Activated CD8-positive, alpha-beta memory T cell treated with anti-CD3 and anti-CD28 coated beads, Interleukin-2, amount 50 U/mL, for 24 hours (primary cell): Measurements from ENCODE around the gene FBXO27.
"Not testable (repeated sequence)": the region's sequence is repeated elsewhere in the genome, so short reads cannot be mapped to it uniquely, and the experiment has no call there.

Experiments
- DNase-seq: peaks from one replicate; pipeline ENCODE4 v3.0.0-alpha.2; 2020; ENCODE audit errors: extremely low read depth

Gene FBXO27

DNA sequence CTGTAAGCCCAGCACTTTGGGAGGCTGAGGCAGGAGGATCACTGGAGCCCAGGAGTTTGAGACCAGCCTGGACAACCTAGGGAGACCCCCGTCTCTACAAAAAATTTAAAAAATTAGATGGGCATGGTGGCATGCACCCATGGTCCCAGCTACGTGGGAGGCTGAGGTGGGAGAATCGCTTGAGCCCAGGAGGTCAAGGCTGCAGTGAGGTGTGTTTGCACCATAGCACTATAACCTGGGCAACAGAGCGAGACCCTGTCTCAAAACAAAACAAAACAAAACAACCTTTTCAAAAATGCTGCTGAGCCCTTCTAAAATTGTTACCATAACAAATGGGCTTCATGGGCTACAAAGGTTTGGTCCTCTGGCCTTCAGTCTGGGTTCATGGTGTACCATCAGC, 43.7 kb downstream of the FBXO27 start:
- DNase-seq = not testable (repeated sequence)

DNA sequence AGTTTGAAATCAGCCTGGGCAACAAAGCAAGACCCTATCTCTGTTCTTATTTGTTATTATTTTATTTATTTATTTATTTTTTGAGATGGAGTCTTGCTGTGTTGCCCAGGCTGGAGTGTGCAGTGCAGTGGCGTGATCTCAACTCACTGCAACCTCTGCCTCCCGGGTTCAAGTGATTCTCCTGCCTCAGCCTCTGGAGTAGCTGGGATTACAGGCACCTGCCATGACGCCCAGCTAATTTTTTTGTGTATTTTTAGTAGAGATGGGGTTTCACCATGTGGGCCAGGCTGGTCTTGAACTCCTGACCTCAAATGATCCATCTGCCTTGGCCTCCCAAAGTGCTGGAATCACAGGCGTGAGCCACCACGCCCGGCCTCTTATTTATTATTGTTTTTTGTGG, 44.6 kb downstream of the FBXO27 start:
- DNase-seq = not testable (repeated sequence)

DNA sequence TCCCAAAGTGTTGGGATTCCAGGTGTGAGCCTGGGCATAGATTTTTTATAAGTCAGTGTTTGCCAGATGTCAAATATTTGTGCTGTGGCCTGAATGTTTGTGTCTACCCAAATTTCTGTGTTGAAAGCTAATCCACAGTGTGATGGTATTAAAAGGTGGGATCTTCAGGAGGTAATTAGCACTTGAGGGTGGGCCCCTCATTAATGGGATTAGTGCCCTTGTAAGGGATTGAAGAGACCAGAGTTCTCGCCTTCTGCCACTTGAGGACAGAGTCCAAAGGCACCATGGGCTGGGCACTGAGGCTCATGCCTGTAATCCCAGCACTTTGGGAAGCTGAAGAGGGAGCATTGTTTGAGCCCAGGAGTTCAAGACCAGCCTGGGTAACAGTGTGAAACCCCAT, 47.1 kb downstream of the FBXO27 start:
- DNase-seq = no peak

DNA sequence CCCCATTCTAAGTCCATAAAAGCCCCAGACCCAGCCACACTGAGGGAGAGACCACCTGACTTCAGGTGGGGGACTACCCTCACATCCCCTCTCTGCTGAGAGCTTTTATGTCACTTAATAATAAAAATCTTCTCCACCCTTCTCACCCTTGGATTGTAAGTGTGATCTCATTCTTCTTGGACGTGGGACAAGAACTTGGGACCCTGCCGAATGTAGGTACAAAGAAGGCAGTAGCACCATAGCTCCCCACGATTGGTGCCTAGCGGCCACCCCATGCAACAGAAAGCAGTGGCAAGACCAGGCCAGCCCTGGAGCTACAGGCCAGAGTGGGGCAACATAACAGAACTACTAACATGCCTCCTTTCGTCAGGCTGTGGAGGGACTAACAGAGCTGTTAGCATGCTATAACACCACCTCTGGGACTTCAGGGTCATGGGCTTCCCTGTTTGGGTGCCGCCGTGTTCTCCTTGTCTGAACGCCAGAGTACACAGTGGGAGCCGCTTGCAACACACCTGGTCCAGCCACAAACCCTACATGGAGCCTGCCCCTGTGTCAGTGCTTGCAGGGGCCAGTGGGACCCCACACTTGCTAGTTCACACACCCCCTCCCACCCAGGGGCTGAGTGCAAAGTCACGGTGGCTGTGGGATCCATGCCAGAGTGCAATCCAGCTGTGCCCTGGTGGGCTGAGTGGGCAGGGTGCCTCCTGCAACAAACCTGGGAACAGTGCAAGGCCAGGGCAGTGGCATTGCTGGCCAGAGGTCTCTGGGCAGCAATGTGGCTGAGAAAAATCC, 51.6 kb downstream of the FBXO27 start:
- DNase-seq = no peak

DNA sequence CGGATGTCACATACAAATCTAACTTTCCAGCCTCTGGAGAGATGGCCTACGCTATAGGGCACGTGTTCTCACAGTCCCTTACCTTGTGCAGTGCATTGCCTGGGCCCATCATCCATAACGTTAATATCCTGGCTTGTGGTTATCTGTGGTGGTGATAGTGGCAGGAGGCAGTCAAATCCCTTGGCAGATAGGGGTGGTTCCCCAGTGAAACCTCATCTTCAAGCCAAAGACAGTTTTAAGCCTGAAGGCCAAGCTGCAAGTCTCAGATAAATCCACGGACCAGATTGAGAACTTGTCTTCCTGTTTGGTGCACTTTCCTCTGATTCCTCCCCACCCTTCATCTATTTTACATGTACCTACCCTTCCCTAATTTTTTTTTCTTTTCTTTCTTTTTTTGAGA, 52.5 kb downstream of the FBXO27 start:
- DNase-seq = no peak

DNA sequence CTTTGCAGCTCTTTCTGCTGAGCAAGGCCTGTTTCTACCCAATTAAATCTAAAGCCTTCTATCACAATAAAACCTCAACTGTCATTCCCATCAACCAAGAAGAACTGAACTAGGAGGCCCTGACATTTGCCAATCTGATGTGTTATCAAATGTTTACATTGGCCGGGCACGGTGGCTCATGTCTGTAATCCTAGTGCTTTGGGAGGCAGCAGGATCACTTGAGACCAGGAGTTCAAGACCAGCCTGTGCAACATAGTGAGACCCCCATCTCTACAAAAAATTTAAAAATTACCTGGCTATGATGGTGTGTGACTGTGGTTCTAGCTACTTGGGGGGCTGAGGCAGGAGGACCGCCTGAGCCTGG, 54.0 kb downstream of the FBXO27 start:
- DNase-seq = no peak

DNA sequence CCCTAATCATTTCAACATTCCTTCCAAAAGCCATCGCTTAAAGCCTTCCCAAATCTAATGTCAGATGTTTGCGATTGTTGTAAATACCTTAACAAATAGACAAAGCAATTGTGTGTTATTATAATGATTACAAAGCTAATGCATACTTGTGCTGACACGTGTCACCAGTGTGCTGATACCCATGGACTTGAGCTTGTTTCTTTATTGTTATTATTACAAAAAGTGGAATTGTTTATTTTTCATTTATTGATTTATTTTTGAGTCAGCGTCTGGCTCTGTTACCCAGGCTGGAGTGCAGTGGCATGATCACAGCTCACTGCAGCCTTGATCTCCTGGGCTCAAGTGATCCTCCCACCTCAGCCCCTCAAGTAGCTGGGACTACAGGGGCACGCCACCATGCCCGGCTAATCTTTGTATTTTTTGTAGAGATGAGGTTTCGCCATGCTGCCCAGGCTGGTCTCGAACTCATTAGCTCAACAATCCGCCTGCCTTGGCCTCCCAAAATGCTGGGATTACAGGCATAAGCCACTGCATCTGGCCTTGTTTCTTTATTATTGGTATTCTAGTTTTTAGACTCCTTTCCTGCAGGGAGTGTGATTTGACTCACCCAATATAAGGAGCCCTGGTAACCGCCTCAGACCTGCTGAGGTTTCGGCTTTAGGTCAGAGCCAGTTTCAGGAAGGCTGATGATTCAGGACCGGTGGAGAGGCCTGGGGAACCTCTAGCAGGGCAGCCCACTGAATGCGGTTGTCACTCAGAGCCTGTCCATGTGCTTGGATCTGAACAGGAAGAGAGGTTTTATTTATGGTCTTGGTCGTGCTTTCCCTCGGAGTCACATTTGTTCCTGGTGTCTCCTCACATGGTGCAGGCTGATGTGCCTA, 54.7 kb downstream of the FBXO27 start:
- peak; percentile 42 for DNase-seq

DNA sequence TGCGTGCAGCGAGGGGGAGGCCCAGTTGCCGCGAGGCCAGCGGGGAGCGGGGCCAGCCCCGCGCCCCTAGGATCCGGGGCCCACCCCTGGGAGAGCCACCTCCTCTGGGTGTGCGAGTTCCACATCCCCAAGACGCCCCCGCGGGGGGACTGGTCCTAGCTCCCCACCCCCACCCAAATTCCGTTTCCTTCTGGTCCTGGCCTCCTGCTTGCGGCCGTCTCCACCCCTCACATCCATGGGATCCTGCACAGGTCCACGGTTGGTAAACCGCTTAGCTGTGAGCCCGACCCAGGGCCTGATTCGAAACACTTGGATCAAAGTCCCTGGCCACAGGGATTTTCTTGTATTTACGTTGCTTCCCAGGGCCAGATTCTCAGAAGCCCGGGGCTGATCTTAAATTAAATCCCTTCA, 56.5 kb downstream of the FBXO27 start:
- DNase-seq = no peak

DNA sequence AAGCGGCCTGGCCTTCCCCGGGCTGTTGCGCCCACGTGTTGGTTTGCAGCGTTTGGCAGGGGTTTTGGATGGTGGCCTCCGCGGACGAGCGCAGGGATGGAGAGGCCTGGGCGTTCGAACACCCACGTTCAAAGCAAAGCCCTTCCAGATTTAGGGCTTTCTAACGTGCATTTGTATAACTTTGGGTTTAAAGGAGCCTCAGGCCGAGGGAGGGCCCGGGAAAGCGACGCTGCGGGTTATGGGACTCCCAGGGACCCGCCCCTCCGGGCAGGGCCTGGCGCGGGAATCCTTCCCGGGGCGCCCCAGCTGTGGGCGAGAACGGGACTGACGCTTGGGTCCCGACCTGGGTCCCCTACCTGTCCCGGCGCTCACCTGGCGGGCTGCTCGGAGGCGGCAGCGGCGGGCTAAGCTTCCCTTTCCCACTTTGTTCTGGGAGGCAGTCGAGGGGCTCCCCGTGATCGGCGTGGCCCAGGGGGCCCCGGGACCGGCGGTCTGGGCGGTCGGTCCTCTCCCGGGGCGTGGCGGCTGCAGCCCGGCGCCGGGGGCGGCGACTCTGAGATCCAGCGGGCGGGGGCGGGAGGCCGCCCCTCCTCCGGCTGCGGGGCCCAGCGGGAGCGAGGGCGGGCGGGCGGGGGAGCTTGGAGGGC, 57.0 kb downstream of the FBXO27 start, which contains the start of gene FBXO17:
Gene FBXO17 (minus strand): TSS at position 529 of the 647 bp plus-strand sequence. CDS start 25,423 bp downstream, outside the sequence.
- no peak for DNase-seq

DNA sequence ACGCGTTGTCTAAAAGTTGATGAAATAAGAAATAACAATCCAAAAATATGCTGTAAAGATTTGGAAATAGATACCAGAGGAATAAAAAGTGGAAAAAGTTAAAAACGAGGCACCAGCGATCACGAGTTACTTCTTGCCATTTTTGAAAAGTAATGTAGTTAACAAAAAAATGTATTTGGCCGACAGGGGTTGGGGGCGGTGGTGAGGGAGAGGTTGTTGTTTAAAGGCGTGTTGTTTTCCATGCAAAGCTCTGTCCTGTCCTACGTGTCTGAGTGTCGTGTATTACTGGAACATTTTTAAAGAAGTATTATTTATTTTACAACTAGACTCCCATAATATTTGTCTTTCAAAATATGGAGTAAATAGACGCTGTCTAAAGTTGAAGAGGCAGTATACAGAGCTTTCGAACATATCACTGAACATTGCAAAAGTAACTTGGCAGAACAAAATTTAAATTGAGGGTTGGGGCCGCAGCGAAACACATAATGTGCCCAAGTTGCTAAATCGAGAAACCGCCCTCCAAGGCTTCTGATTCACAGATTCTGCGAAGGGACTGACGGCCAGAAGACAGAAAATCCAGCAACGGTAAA, 57.6 kb downstream of the FBXO27 start:
- no peak for DNase-seq
